Activated B cell treated with CpG ODN at 0.5 μM for 24 hours (primary cell): ENCODE data around the gene ARMS2. TPM values are rescaled to one million over a fixed set of nuclear protein-coding genes. Genes with fewer than 3 reads are reported as not detected.

Experiments used
- ATAC-seq: fragments of 200-7000 bp; cut with Tn5 transposase; one replicate; pipeline ENCODE4 v1.10.0; 2021; ENCODE audit warnings: low read depth, mild to moderate bottlenecking, moderate library complexity
- CTCF ChIA-PET: fragments of 350-600 bp; sonication (Branson Sonifier 250); formaldehyde crosslinking; loops from one replicate; lab custom pipeline; 2021; ENCODE audit warnings: antibody characterized with exemption; lab: Charles Lee
- POLR2A ChIA-PET: fragments of 350-600 bp; sonication (Branson Sonifier 250); formaldehyde crosslinking; loops from one replicate; lab custom pipeline; 2021; ENCODE audit warnings: antibody characterized with exemption; lab: Charles Lee
- DNase-seq: peaks from one replicate; pipeline ENCODE4 v3.0.0; 2022
- H3K27ac Mint-ChIP-seq: one replicate; pipeline ENCODE4 v1.8.0; 2020; ENCODE audit warnings: mixed read lengths
- H3K27me3 Mint-ChIP-seq: one replicate; pipeline ENCODE4 v1.8.0; 2021; ENCODE audit warnings: mixed read lengths
- H3K36me3 Mint-ChIP-seq: one replicate; pipeline ENCODE4 v1.8.0; 2021; ENCODE audit warnings: low read depth, mixed read lengths
- H3K4me1 Mint-ChIP-seq: one replicate; pipeline ENCODE4 v1.8.0; 2021; ENCODE audit warnings: mixed read lengths
- H3K4me3 Mint-ChIP-seq: one replicate; pipeline ENCODE4 v1.8.0; 2020; ENCODE audit warnings: mild to moderate bottlenecking, mixed read lengths
- H3K9me3 Mint-ChIP-seq: one replicate; pipeline ENCODE4 v1.8.0; 2020; ENCODE audit warnings: mixed read lengths
- intact Hi-C: fragments of 100-400 bp; cut with micrococcal nuclease; formaldehyde crosslinking; loops from one replicate; pipeline ENCODE4 v1.15.1; 2024
- total RNA-seq: library from RNA; stranded (reverse); gene quantifications from 2 replicates; pipeline ENCODE4 v1.2.3, GENCODE V29; 2022
- TF ChIP-seq, protein P1 (sequence below): fragments of 200-600 bp; IDR thresholded peaks from one replicate; pipeline ENCODE4 v1.8.0; 2022; ENCODE audit warnings: antibody characterized with exemption, mild to moderate bottlenecking

The ARMS2 gene
- total RNA-seq, 1 donor from 2014 or later: not detected

DNA sequence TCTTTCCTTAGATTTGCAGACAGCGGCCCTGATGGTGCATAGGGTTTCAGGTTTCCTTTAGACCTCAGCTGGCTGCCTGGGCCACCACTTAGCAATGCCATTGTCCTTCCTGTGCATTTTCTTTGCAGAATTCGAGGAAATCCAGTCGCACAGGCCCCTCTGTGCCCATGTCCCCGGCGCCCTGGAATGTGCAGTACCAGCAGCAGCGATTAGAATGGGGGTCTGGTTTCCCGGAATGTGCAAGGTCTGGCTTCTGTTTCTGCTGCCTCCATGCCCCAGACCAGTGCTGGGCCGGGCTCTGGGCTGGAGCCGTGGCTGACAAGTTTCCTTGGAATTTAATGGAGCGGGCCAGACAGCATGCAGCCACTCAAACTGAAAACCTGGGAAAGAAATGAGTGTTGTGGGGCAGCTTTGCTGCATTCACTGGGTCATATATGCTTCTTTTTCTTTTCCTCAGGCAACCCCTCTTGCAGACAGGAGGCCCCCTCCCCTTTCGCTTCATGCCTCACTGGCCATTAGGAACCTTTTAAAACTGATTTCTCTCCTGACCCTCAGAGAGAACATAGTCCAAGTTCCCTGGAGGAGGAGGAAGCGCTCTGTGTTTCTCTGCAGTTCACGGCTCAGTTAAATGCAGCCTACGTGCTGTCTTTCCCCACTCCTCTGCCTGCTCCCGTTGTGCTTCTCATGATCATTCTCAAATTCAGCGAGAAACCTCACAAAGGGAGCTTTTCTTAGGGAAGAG, 21.3 kb downstream of the ARMS2 start:
- Mint-ChIP-seq H3K9me3 (no peaks in the 10 kb centered on the region), H3K36me3 (no peaks in the 10 kb centered on the region), H3K27ac (no peak overlapping the region), H3K27me3 (peaks cover 28% of the 10 kb centered on the region), H3K4me3 (no peak overlapping the region), H3K4me1 (peaks cover 2% of the 10 kb centered on the region)
- intact Hi-C loops: no loop called here
- POLR2A ChIA-PET: no interaction called here
- TF ChIP-seq, protein P1, sequence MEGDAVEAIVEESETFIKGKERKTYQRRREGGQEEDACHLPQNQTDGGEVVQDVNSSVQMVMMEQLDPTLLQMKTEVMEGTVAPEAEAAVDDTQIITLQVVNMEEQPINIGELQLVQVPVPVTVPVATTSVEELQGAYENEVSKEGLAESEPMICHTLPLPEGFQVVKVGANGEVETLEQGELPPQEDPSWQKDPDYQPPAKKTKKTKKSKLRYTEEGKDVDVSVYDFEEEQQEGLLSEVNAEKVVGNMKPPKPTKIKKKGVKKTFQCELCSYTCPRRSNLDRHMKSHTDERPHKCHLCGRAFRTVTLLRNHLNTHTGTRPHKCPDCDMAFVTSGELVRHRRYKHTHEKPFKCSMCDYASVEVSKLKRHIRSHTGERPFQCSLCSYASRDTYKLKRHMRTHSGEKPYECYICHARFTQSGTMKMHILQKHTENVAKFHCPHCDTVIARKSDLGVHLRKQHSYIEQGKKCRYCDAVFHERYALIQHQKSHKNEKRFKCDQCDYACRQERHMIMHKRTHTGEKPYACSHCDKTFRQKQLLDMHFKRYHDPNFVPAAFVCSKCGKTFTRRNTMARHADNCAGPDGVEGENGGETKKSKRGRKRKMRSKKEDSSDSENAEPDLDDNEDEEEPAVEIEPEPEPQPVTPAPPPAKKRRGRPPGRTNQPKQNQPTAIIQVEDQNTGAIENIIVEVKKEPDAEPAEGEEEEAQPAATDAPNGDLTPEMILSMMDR: no peak
- DNase-seq (no peak), ATAC-seq (no peak)
- CTCF ChIA-PET: no interaction called here

DNA sequence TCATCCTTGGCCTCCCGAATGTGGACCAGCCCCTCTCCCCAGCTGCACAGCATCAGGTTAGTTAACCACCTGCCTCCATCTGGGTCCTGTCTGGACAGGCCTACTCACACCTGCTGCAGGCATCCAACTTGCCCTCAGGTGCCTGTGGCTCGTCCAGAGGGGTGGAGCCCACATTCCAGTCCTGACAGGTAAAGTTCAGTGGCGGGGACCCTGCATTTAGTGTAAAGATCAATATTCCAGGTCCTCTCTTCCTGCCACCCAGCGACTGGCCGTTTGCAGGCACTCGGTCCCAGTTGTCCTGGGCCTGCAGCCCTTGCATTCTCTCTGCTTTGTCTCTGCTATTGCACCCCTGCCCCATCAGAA, 21.9 kb downstream of the ARMS2 start:
- ChIA-PET POLR2A (no interaction called here), CTCF (no interaction called here)
- intact Hi-C loops: no loop called here
- Mint-ChIP-seq H3K4me3 (no peak overlapping the region), H3K27me3 (peaks cover 27% of the 10 kb centered on the region), H3K36me3 (no peaks in the 10 kb centered on the region), H3K4me1 (peaks cover 2% of the 10 kb centered on the region), H3K9me3 (no peaks in the 10 kb centered on the region), H3K27ac (no peak overlapping the region)
- TF ChIP-seq, protein P1: no peak
- no peak for DNase-seq
- ATAC-seq: no peak

DNA sequence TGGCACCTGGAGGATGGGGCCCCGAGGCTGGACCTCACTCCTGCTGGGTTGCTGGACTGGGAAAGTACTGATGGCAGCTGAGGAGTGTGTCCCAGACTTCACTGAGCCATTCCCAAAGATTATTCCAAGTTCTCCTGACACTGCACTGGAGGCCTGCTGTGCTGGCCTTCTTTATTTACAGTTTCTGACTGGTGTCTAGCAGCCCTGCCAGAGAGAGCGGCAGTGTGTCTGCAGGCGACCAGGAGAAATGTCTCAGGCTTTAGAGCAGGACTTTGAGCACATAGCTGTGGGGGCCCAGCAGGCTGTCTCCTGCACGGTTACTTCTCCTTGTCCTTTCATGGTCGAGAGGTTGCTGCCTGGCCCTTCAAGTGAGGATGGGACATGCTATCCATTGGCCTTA, 23.0 kb downstream of the ARMS2 start:
- H3K4me3 Mint-ChIP-seq: no peak overlapping the region
- no peak overlapping the region for H3K27ac Mint-ChIP-seq
- peaks cover 30% of the 10 kb centered on the region for H3K27me3 Mint-ChIP-seq
- peaks cover 2% of the 10 kb centered on the region for H3K4me1 Mint-ChIP-seq
- no peaks in the 10 kb centered on the region for H3K36me3 Mint-ChIP-seq
- DNase-seq (no peak), ATAC-seq (no peak)
- H3K9me3 Mint-ChIP-seq: peaks cover 3% of the 10 kb centered on the region
- ChIA-PET CTCF (no interaction called here), POLR2A (no interaction called here)
- intact Hi-C loops: no loop called here
- TF ChIP-seq, protein P1: no peak

DNA sequence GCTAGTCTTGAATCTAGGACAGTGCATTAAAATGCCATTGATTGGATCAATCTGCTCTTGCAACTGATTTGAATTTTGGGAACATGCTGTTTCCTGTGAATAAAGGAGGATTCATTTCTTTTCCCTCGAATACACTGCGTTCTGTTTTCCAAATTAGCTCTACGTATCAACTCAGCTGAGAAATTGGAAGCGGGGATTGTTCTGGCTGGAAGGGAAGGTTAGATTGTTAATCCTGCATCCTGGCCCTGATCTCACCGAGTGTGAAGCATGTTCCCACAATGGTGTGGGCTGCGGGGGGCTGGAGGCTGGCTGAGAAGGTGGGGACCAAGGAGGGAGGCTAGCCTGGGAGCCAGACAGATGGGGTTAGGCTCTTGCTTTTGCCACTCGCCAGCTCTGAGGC, 24.5 kb downstream of the ARMS2 start:
- Mint-ChIP-seq H3K36me3 (no peaks in the 10 kb centered on the region), H3K27ac (no peak overlapping the region), H3K4me1 (peaks cover 2% of the 10 kb centered on the region), H3K4me3 (no peak overlapping the region), H3K9me3 (peaks cover 3% of the 10 kb centered on the region), H3K27me3 (peaks cover 25% of the 10 kb centered on the region)
- TF ChIP-seq, protein P1: no peak
- DNase-seq (no peak), ATAC-seq (no peak)
- intact Hi-C loops: no loop called here
- CTCF ChIA-PET: no interaction called here
- POLR2A ChIA-PET: no interaction called here

DNA sequence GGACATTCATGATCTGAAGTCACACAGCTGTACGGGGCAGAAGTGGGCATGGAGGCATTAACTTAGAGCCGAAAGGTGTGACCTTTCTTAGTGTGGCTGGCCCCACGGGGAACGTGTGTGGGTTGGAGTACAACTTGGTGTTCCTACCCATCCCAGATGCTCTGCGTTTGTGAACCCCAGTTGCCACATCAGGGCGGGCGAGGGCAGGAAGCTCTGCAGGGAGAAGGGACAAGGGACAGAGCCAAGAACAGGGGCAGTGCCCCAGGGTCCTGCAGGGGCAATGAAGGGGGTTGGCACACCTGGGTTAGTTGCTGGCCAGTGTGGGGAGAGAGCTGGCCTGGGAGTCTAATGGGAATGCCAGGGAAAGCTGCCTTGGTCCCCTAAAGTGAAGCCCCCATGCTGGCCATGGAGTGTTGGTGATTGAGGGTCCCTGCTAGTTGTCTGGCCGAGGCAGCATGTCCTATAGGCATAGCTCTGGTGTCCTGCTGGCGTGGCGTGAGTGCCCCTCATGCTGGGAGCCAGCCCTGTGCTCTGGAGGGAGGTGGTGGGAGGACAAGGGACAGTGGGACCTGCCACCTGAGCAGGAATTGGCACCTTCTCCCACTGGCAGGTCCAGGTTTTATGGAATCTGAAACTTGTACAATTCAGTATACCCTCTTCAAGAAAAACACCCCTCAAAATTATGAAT, 25.8 kb downstream of the ARMS2 start:
- Mint-ChIP-seq H3K4me3 (no peak overlapping the region), H3K4me1 (no peaks in the 10 kb centered on the region), H3K27ac (no peak overlapping the region), H3K9me3 (peaks cover 3% of the 10 kb centered on the region), H3K27me3 (peaks cover 14% of the 10 kb centered on the region), H3K36me3 (no peaks in the 10 kb centered on the region)
- intact Hi-C loops: no loop called here
- TF ChIP-seq, protein P1: no peak
- ChIA-PET CTCF (no interaction called here), POLR2A (no interaction called here)
- ATAC-seq (no peak), DNase-seq (no peak)
